Prostate gland (tissue), 2 donors: ENCODE measurements around the gene ASXL2. TPM values are rescaled to one million over a fixed set of nuclear protein-coding genes. Genes with fewer than 3 reads are reported as not detected.
A peak's percentile ranks its signal among the peaks of the same experiment; 100 is the strongest.
"Not testable (repeated sequence)": the region's sequence is repeated elsewhere in the genome, so short reads cannot be mapped to it uniquely, and the experiment has no call there.

Source experiments
- DNase-seq: peaks from one replicate; pipeline ENCODE4 v3.0.0-alpha.2; 2019; ENCODE audit warnings: low spot score
- H3K27ac ChIP-seq, 2 donors: fragments of 200-600 bp; sonication (generic); 2 replicates each; pipeline ENCODE4 v1.5.1; 2017 to 2019
- H3K27me3 ChIP-seq: fragments of 200-600 bp; sonication (generic); replicated peaks from 2 replicates; pipeline ENCODE4 v1.5.1; 2019; ENCODE audit not compliant: insufficient read depth
- H3K36me3 ChIP-seq, 2 donors: fragments of 200-600 bp; sonication (generic); 1 replicate in 1 of 2; 2 replicates in 1 of 2; pipeline versions ENCODE4 v1.5.1 to v1.8.1; 2017 to 2019
- H3K4me1 ChIP-seq: fragments of 200-600 bp; sonication (generic); replicated peaks from 2 replicates; pipeline ENCODE4 v1.5.1; 2019
- H3K4me3 ChIP-seq, 2 donors: fragments of 200-600 bp; sonication (generic); 2 replicates each; pipeline ENCODE4 v1.5.1; 2017 to 2019
- H3K9me3 ChIP-seq: fragments of 200-600 bp; sonication (generic); 2 replicates; pipeline ENCODE4 v1.5.1; 2017
- POLR2A ChIP-seq: fragments of 450-650 bp; IDR thresholded peaks from one replicate; pipeline ENCODE4 v1.6.1; 2016; ENCODE audit warnings: antibody characterized with exemption, mild to moderate bottlenecking
- POLR2AphosphoS5 ChIP-seq: sonication (generic); formaldehyde crosslinking; IDR thresholded peaks from one replicate; pipeline ENCODE4 v1.6.1; 2017; ENCODE audit warnings: antibody characterized with exemption
- WGBS: methylation state at CpG from one replicate; pipeline ENCODE4 v1.1.5; 2018; 5-methylcytosine and 5-hydroxymethylcytosine counted together
- intact Hi-C: fragments of 100-400 bp; cut with DNase I; formaldehyde crosslinking; loops from one replicate; pipeline ENCODE4 v1.14.2; 2022
- total RNA-seq, 2 donors: library from RNA; depleted of rRNA; stranded (reverse); fragments of >200 nt; gene quantifications; one replicate each; pipeline ENCODE4 v1.1.0, GENCODE V29; 2016
- TF ChIP-seq, protein P1 (sequence below), 4 experiments: fragments of 200-600 bp in 2 of 4; fragments of 450-650 bp in 2 of 4; sonication (generic) in 2 of 4; IDR thresholded peaks; 1 replicate in 3 of 4; 2 replicates in 1 of 4; pipeline ENCODE4 v1.5.1; 2016 to 2019; ENCODE audit warnings: antibody characterized with exemption in 4 of 4, mild to moderate bottlenecking in 2 of 4, moderate library complexity in 2 of 4

The ASXL2 gene
- total RNA-seq, 2 donors from 2014 or later, result 15.8 to 36.1 TPM

DNA sequence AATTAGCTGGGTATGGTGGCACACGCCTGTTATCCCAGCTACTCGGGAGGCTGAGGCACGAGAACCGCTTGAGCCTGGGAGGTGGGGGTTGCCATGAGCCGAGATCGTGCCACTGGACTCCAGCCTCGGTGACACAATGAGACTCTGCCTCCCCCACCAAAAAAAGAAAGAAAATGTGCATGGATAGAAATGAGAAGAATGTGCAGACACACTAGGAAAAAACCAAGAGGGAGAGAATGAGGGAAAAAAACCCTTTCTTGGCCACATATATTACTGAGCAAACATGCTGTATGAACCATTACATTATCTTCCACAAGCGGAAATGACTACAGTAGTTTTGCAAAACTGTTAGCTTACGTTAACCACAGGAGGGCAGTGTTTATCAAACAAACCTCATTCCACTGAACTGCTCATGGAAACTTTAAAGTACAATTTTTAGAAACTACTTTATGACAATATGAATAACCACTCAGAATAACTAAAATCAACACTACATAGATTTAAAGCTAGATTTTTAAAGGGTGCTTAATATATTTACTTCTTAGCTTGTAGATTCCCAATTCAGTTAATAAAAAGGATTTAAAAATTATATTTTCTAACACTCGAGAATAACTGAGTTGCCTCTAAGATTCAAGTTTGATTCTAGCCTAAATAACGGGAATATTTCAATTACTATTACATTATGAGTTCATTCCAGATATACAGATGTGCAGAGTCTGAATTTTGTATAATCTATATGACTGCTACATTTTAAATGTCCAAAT is 26.4 kb downstream of the ASXL2 start:
- Histone ChIP-seq H3K4me1 (no peaks in the 10 kb centered on the region), H3K27ac (no peak overlapping the region), H3K9me3 (no peaks in the 10 kb centered on the region), H3K4me3 (no peak overlapping the region), H3K36me3 (no peaks in the 10 kb centered on the region), H3K27me3 (no peaks in the 10 kb centered on the region)
- WGBS, result 53% methylated on average over 11 of the region's 11 CpGs
- intact Hi-C loops, result loop anchor here (5.0 kb wide), 1 partner anchor 290 kb away; no protein-coding TSS in a partner anchor
- no peak for DNase-seq
- TF ChIP-seq POLR2AphosphoS5 (peak; percentile 36), POLR2A (no peak)
- TF ChIP-seq, protein P1, sequence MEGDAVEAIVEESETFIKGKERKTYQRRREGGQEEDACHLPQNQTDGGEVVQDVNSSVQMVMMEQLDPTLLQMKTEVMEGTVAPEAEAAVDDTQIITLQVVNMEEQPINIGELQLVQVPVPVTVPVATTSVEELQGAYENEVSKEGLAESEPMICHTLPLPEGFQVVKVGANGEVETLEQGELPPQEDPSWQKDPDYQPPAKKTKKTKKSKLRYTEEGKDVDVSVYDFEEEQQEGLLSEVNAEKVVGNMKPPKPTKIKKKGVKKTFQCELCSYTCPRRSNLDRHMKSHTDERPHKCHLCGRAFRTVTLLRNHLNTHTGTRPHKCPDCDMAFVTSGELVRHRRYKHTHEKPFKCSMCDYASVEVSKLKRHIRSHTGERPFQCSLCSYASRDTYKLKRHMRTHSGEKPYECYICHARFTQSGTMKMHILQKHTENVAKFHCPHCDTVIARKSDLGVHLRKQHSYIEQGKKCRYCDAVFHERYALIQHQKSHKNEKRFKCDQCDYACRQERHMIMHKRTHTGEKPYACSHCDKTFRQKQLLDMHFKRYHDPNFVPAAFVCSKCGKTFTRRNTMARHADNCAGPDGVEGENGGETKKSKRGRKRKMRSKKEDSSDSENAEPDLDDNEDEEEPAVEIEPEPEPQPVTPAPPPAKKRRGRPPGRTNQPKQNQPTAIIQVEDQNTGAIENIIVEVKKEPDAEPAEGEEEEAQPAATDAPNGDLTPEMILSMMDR (IDR thresholded peaks at IDR 0.05), result peak in 3 of 4 experiments; percentile 71 to 78 (median 74)

GRCh38 chr2:25850400-25850799 is 27.9 kb downstream of the ASXL2 start:
- DNase-seq, H3K4me1 ChIP-seq, H3K27ac ChIP-seq, H3K27me3 ChIP-seq, H3K4me3 ChIP-seq, H3K36me3 ChIP-seq, H3K9me3 ChIP-seq: not testable (repeated sequence)
- 66% methylated on average over 4 of the region's 4 CpGs for WGBS
- intact Hi-C loops, result loop anchor here (5.0 kb wide), 1 partner anchor 292 kb away; no protein-coding TSS in a partner anchor

GRCh38 chr2:25849350-25849749 is 28.9 kb downstream of the ASXL2 start:
- H3K9me3 ChIP-seq, H3K36me3 ChIP-seq, intact Hi-C loops, H3K4me3 ChIP-seq, H3K27me3 ChIP-seq, H3K27ac ChIP-seq, H3K4me1 ChIP-seq, DNase-seq: not testable (repeated sequence)
- WGBS, result 88% methylated on average over 7 of the region's 7 CpGs

DNA sequence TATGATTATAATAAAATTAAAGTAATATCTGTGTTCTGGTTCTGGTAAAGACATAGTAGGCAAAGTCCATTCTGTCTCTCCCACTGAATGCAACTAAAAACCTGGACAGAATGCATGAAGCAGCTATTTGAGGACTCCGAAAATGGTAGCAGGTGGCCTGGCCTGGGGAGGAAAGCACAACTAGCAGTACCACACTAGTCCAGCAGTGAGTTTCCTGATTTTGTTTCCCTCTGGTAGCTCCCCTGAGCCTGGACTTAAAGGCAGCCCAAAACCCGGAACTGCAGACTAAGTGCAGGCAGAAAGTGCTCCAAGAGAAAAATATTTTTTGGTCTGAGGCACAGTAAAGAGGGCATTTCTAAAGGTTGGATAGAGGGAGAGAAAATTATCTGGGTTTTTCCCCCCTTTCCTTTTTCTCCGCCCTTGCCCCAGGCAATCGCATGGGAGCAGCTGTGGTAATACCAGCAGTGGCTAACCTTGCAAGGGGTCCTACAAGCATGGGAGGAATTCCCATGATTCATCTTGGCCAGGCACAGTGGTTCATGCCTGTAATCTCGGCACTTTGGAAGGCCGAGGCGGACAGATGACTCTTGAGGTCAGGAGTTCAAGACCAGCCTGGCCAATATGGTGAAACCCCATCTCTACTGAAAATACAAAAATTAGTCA is 32.3 kb downstream of the ASXL2 start:
- 97% methylated on average over 7 of the region's 7 CpGs for WGBS
- TF ChIP-seq POLR2AphosphoS5 (no peak), POLR2A (no peak)
- TF ChIP-seq, protein P1 (IDR thresholded peaks at IDR 0.05), result no peak
- no peak for DNase-seq
- intact Hi-C loops, result no loop called here
- H3K4me3 ChIP-seq, result no peak overlapping the region
- H3K36me3 ChIP-seq, result no peaks in the 10 kb centered on the region
- H3K27me3 ChIP-seq, result no peaks in the 10 kb centered on the region
- H3K27ac ChIP-seq, result no peak overlapping the region
- no peaks in the 10 kb centered on the region for H3K4me1 ChIP-seq
- no peaks in the 10 kb centered on the region for H3K9me3 ChIP-seq

DNA sequence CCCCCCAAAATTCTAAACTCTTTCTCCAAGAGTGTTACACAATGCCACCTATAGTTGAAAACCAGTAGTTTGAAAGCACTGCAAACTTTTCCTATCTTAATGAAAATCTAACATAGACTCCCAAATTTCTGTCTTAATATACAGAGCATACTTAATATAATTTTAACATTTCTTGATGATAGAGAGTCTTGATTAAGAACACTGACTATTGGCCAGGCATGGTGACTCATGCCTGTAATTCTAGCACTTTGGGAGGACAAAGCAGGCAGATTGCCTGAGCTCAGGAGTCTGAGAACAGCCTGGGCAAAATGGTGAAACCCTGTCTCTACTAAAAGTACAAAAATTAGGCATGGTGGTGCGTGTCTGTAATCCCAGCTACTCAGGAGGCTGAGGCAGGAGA is 34.2 kb downstream of the ASXL2 start:
- WGBS, result 57% methylated on average over 1 of the region's 1 CpG
- no peaks in the 10 kb centered on the region for H3K27me3 ChIP-seq
- TF ChIP-seq POLR2AphosphoS5 (no peak), POLR2A (no peak)
- TF ChIP-seq, protein P1 (IDR thresholded peaks at IDR 0.05), result no peak
- no peaks in the 10 kb centered on the region for H3K4me1 ChIP-seq
- no peak overlapping the region for H3K27ac ChIP-seq
- H3K4me3 ChIP-seq, result no peak overlapping the region
- DNase-seq, result no peak
- intact Hi-C loops, result no loop called here
- no peaks in the 10 kb centered on the region for H3K9me3 ChIP-seq
- H3K36me3 ChIP-seq, result no peaks in the 10 kb centered on the region
